Prostate gland (tissue), 2 donors: ENCODE results near the gene SRGAP1. TPM values are rescaled to one million over a fixed set of nuclear protein-coding genes. Genes with fewer than 3 reads are reported as not detected.

Experiments used
- DNase-seq: peaks from one replicate; pipeline ENCODE4 v3.0.0-alpha.2; 2019; ENCODE audit warnings: low spot score
- H3K27ac ChIP-seq, 2 donors: fragments of 200-600 bp; sonication (generic); 2 replicates each; pipeline ENCODE4 v1.5.1; 2017 to 2019
- H3K27me3 ChIP-seq: fragments of 200-600 bp; sonication (generic); replicated peaks from 2 replicates; pipeline ENCODE4 v1.5.1; 2019; ENCODE audit not compliant: insufficient read depth
- H3K36me3 ChIP-seq, 2 donors: fragments of 200-600 bp; sonication (generic); 1 replicate in 1 of 2; 2 replicates in 1 of 2; pipeline versions ENCODE4 v1.5.1 to v1.8.1; 2017 to 2019
- H3K4me1 ChIP-seq: fragments of 200-600 bp; sonication (generic); replicated peaks from 2 replicates; pipeline ENCODE4 v1.5.1; 2019
- H3K4me3 ChIP-seq, 2 donors: fragments of 200-600 bp; sonication (generic); 2 replicates each; pipeline ENCODE4 v1.5.1; 2017 to 2019
- H3K9me3 ChIP-seq: fragments of 200-600 bp; sonication (generic); 2 replicates; pipeline ENCODE4 v1.5.1; 2017
- POLR2A ChIP-seq: fragments of 450-650 bp; IDR thresholded peaks from one replicate; pipeline ENCODE4 v1.6.1; 2016; ENCODE audit warnings: antibody characterized with exemption, mild to moderate bottlenecking
- POLR2AphosphoS5 ChIP-seq: sonication (generic); formaldehyde crosslinking; IDR thresholded peaks from one replicate; pipeline ENCODE4 v1.6.1; 2017; ENCODE audit warnings: antibody characterized with exemption
- WGBS: methylation state at CpG from one replicate; pipeline ENCODE4 v1.1.5; 2018; 5-methylcytosine and 5-hydroxymethylcytosine counted together
- intact Hi-C: fragments of 100-400 bp; cut with DNase I; formaldehyde crosslinking; loops from one replicate; pipeline ENCODE4 v1.14.2; 2022
- total RNA-seq, 2 donors: library from RNA; depleted of rRNA; stranded (reverse); fragments of >200 nt; gene quantifications; one replicate each; pipeline ENCODE4 v1.1.0, GENCODE V29; 2016
- TF ChIP-seq, protein P1 (sequence below), 4 experiments: fragments of 200-600 bp in 2 of 4; fragments of 450-650 bp in 2 of 4; sonication (generic) in 2 of 4; IDR thresholded peaks; 1 replicate in 3 of 4; 2 replicates in 1 of 4; pipeline ENCODE4 v1.5.1; 2016 to 2019; ENCODE audit warnings: antibody characterized with exemption in 4 of 4, mild to moderate bottlenecking in 2 of 4, moderate library complexity in 2 of 4

SRGAP1 gene
- total RNA-seq, 2 donors from 2014 or later: 4.6 to 16.1 TPM

DNA sequence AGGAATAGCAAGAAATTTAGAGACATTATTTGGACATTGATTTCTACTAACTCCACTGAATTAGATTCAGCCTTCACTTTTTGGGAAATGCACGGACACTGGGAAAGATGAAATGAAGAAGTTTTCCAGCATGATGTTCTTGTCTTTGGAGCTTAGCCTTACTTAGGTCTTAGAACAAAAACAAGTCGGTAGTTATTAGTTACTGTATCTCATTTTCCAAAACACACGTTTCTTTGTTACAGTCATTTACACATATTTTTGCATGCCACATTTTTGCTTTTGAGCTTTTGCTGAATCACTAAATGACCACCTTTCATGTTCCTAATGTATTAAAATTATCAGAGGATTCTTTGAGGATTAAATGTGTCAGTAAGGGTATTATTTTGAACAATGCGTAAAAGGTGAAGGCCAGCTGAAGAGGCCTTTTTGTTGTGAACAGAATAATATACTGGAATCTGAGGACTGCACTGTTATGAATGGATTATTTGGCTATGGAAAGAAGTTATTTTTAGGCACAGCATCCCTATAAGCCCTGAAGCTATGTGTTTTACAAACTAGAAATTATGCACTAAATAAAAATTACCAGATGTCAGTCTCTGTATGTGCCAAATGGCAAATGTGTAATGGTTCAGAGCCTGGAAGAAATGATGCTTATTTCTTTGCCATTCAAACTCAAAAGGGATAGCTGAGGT lies 138.2 kb downstream of the SRGAP1 start:
- H3K27ac ChIP-seq: no peak overlapping the region
- intact Hi-C loops: no loop called here
- no peaks in the 10 kb centered on the region for H3K4me1 ChIP-seq
- no peak overlapping the region for H3K4me3 ChIP-seq
- H3K9me3 ChIP-seq: no peaks in the 10 kb centered on the region
- H3K27me3 ChIP-seq: no peaks in the 10 kb centered on the region
- H3K36me3 ChIP-seq: no peaks in the 10 kb centered on the region
- 76% methylated on average over 4 of the region's 4 CpGs for WGBS
- DNase-seq: no peak
- TF ChIP-seq, protein P1, sequence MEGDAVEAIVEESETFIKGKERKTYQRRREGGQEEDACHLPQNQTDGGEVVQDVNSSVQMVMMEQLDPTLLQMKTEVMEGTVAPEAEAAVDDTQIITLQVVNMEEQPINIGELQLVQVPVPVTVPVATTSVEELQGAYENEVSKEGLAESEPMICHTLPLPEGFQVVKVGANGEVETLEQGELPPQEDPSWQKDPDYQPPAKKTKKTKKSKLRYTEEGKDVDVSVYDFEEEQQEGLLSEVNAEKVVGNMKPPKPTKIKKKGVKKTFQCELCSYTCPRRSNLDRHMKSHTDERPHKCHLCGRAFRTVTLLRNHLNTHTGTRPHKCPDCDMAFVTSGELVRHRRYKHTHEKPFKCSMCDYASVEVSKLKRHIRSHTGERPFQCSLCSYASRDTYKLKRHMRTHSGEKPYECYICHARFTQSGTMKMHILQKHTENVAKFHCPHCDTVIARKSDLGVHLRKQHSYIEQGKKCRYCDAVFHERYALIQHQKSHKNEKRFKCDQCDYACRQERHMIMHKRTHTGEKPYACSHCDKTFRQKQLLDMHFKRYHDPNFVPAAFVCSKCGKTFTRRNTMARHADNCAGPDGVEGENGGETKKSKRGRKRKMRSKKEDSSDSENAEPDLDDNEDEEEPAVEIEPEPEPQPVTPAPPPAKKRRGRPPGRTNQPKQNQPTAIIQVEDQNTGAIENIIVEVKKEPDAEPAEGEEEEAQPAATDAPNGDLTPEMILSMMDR (IDR thresholded peaks at IDR 0.05): no peak
- TF ChIP-seq POLR2AphosphoS5 (no peak), POLR2A (no peak)

GRCh38 chr12:63985456-63985855 lies 141.0 kb downstream of the SRGAP1 start:
- no peaks in the 10 kb centered on the region for H3K4me1 ChIP-seq
- no peak for DNase-seq

GRCh38 chr12:63985945-63986344 lies 141.4 kb downstream of the SRGAP1 start:
- no peak for DNase-seq

More at GRCh38 chr12:63985456-63985855, 141.0 kb downstream of the SRGAP1 start:
- Histone ChIP-seq H3K27me3 (no peaks in the 10 kb centered on the region), H3K9me3 (no peaks in the 10 kb centered on the region), H3K4me3 (no peak overlapping the region), H3K36me3 (no peaks in the 10 kb centered on the region), H3K27ac (no peak overlapping the region)
- intact Hi-C loops: no loop called here
- TF ChIP-seq, protein P1 (IDR thresholded peaks at IDR 0.05): no peak
- no peak for TF ChIP-seq POLR2AphosphoS5
- no peak for TF ChIP-seq POLR2A

GRCh38 chr12:63989301-63989845 lies 144.9 kb downstream of the SRGAP1 start:
- Histone ChIP-seq H3K27ac (no peak overlapping the region), H3K4me3 (no peak overlapping the region), H3K36me3 (no peaks in the 10 kb centered on the region), H3K4me1 (no peaks in the 10 kb centered on the region), H3K27me3 (no peaks in the 10 kb centered on the region), H3K9me3 (no peaks in the 10 kb centered on the region)
- no peak for TF ChIP-seq POLR2A
- no peak for TF ChIP-seq POLR2AphosphoS5
- TF ChIP-seq, protein P1 (IDR thresholded peaks at IDR 0.05): no peak
- intact Hi-C loops: no loop called here
- 32% methylated on average over 2 of the region's 2 CpGs for WGBS
- no peak for DNase-seq

More at GRCh38 chr12:63985945-63986344, 141.4 kb downstream of the SRGAP1 start:
- Histone ChIP-seq H3K27me3 (no peaks in the 10 kb centered on the region), H3K4me1 (no peaks in the 10 kb centered on the region), H3K4me3 (no peak overlapping the region), H3K9me3 (no peaks in the 10 kb centered on the region), H3K27ac (no peak overlapping the region), H3K36me3 (no peaks in the 10 kb centered on the region)
- intact Hi-C loops: no loop called here
- 93% methylated on average over 2 of the region's 2 CpGs for WGBS
- no peak for TF ChIP-seq POLR2A
- no peak for TF ChIP-seq POLR2AphosphoS5
- TF ChIP-seq, protein P1 (IDR thresholded peaks at IDR 0.05): no peak
